ENCODE results near the gene MKNK1. TPM values are rescaled to one million over a fixed set of nuclear protein-coding genes. Genes with fewer than 3 reads are reported as not detected.

Gene MKNK1
- polyA plus RNA-seq, 3 donors, result 24.8 to 49.0 (median 27.6) TPM

DNA sequence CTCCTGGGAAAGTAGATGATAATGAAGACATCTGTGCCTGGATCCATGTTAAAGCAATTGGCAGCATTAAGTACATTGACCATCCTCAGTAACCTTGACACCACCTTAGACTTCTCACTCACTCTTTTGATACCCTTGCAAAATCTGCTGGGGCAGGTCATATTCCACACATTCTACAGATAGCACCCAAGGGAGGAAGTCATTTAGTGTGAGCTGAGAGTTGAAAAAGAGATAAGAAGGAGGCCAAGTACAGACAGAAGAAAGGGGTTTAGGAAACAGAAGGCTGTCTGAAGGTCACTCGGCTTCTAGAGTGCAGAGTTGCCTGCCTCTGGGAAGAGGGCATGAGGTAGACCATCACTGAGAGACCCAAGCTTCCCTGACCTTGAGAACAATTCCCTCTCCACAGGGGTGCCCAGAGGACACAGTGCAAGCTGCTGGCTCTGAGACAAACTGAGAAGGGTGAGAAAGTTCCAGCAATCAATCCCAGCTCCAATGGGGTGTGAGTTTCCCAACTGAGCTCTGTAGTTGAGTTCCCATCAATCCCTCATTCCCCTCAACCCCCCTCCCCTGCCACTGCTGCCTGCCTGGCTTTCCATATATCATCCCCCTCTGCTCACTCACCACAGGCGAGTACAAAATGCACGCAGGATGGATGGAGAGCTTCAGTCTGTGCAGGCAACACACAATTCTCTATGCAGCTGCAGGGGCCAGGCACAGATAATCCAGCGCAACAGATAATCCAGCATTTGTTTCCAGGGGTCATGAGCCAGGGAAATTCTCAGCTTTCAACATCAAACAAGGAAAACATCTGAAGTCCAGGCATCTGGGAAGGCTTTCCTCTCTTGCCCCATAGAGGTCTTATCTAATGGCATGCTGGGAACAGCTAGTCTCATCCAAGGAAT is 19.9 kb upstream of the MKNK1 start:
- no peak for DNase-seq (ENCODE audit: extremely low read depth in 1 of 11, low read depth in 9 of 11, low spot score in 4 of 11)

DNA sequence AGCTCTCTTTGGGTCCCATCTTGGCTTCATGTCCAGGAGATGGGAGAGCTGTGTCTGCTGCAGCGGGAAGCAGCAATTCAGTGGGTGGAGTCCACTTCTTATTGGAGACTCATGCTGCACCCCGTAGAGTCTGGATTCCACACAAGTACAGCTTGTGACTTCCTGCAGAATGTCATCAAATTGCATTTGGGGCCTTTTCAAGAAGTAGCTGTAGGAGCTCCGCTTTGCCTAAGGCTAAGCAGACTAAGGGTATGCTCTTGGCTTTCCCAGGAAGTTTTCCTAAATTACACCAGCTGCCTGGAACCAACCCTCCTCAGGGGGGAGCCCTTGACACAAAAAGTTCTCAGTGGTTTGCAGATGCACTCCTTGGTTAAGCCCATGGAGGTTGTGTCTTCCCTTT is 18.3 kb upstream of the MKNK1 start:
- no peak for DNase-seq (ENCODE audit: extremely low read depth in 1 of 11, low read depth in 9 of 11, low spot score in 4 of 11)

DNA sequence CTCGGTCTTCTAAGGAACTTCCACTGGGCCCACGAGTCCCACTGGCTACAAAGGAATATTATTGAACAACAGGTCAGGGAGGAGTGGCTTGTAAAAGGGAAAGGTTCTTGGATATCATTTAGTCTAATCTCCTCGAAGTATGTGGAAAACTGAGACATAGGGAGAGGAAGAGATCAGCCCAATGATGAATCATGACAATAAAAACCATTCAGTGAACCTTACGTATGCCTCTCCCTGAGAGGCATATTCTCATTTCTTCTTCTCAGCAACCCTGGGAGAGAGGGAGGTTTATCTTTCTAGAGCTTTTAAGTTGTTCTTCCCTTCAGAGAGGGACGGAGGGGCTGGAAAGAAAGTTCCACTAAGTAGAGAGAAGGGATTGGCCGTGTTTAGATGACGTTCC is 17.9 kb upstream of the MKNK1 start:
- no peak for DNase-seq (ENCODE audit: extremely low read depth in 1 of 11, low read depth in 9 of 11, low spot score in 4 of 11)

DNA sequence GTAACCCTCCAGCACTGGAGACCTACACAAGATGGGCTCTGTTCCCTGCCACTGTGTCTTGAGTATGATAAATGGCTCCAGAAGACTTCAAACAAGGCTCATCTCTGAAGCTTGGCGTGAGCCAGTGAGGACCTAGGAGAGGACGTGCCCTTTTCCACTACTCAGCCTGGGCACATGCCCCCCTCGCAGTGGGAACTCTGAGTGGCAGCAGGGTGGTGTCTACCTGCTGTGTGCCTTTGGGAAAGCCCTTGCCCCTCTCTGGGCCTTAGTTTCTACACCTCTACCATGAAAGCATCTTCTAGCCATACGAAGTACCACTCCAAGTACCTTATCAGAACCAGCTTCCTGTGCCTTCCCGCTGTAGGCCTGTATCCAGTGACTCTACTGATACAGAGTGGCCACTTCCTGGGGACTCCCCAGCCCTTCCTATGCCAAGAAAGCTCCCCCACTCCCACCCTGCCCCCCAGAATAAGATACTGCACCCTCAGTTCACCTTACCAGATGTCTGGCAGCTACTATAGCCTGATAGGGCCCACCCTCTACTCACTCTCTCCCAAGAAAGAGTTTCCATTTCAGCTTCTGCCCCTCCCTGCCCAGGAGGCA is 15.7 kb upstream of the MKNK1 start:
- no peak for DNase-seq (ENCODE audit: extremely low read depth in 1 of 11, low read depth in 9 of 11, low spot score in 4 of 11)

DNA sequence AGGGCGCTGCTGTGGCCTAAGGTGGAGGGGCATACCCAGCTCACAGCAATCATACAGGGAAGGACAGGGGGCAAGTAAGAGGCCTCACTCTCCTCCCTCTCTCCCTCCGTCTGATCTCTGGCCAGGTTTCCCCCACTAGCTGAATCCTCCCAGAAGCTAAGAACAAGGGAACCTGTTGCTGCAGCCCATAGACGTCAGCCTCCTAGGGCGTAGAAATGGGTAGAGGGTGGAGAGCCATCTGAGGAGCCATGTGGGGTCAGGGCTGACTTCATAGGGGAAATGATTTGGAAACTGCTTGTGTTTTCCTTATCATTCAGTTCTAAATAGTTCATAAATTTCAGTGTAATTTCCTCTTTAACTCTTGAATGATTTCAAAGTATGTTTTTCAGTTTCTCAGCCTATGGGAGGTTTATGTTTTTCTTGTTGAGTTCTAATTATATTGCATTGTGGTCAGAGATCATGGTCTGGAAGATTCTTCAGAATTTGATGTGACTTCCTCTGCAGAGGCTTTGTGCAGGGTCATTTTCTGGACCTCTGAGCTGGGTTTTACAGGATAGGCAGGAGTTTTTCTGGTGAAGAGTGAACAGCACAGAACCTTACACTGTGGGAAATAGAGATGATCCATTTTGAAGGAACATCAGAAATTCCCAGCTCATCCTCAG is 14.8 kb upstream of the MKNK1 start:
- DNase-seq (ENCODE audit: extremely low read depth in 1 of 11, low read depth in 9 of 11, low spot score in 4 of 11), result no peak

DNA sequence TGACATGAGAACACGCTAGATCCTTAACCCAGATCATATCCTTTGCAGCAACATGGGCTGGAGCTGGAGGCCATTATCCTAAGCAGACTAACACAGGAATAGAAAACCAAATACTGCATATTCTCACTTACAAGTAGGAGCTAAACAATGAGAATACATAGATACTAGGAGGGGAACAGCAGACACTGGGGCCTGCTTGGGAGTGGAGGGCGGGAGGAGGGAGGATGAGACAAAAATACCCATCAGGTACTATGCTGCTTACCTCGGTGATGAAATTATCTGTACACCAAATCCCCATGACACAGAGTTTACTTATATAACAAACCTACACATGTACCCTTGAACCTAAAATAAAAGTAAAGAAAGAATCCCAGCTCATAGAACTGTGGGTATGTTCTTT is 13.8 kb upstream of the MKNK1 start:
- DNase-seq (ENCODE audit: extremely low read depth in 1 of 11, low read depth in 9 of 11, low spot score in 4 of 11), result no peak

DNA sequence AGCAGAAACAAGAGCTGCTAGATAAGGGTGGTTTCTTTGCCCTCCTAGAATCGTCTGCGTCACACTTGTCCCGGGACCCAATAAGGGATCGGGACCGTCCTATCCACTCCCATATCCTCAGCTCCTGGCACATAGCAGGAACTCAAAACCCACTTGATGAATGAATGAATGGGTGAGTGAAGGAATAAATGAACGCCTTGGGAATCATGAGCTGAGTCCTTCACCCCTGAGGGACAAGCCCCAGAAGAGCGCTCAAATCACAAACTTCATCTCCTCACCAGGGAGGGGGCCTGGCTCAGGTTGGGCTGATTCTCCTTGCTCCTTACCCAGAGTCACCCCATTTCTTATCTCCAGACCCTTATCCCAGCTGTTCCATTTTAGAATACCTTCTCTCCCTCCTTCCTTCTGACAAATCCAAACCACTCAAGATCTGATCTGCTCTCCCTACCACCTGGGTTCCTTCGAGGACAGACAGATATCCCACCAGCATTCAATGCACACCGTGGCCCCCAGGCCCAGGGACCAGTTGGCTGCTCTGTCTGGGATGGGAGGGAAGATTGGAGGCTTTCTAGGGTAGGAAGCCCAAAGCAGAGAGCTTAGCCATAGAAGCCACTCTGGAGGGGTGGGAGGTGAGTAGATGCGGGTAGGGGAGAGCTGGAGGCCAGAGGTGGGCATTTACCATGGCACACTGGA is 13.2 kb upstream of the MKNK1 start:
- DNase-seq (ENCODE audit: extremely low read depth in 1 of 11, low read depth in 9 of 11, low spot score in 4 of 11), result no peak

DNA sequence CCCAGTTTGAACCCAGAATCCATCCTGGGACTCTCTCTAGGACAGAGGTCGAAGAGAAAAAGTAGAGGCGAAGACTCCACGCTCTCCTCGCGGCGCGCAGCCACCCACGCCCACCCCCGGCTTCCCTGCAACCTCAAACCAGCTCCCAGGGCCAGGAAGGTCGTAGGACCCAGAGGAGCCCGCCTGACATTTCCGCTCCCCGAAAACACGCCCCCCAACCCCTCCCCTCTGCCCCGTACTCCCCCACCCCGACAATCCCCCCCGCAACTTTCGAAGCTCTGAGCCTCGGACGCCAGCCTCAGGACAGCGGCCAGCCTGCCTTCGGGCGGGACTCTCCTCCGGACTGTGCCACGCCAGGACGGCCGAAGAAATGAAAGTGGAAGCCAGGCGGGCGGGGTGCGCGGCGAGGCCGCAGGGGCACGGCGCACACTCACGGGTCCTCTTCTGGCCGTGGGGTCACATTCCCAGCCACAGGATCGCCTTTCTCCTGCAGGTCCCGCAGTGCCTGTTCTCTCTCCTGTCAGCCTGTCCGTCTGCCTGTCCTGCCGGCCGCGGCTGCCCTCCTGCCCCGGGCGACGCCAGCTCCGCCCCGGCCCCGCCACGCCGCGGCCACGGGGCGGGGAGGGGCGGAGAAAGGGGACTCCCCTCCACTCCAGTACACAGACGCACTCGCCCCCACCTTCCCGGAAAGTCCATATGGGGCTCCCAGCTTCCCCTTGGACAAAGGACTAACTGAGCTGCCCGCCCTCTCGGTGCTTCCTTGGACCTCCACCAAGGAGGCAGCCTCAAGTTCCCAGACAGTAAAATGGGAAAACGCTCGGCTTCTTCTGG is 12.4 kb upstream of the MKNK1 start, which contains the start of gene MOB3C:
MOB3C (minus strand) TSS at position 535 of the 831 bp plus-strand sequence. CDS start 3,490 bp downstream, outside the sequence.
- peak in 9 of 11 donors; percentile 15 to 51 (median 42) for DNase-seq (ENCODE audit: extremely low read depth in 1 of 11, low read depth in 9 of 11, low spot score in 4 of 11)

DNA sequence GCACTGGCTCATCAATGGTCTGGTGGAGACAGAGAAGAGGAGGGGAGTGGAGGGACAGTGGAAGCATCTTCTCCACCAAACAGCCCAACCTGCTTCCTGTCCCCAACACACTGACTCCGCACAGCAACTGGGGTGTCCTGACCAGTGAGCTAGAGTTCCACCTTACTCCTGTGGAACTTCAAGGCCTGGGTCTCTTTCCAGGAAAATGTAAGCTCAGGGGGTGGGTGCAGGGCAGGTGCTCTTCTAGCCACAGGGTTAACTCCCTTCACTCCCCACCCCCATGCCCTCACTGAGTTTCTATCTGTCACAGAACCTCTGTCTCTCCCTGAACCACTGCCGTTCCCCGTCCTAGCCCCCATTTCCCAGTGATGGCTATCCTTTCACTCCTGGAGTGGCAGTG is 11.7 kb upstream of the MKNK1 start:
- DNase-seq (ENCODE audit: extremely low read depth in 1 of 11, low read depth in 9 of 11, low spot score in 4 of 11), result no peak

DNA sequence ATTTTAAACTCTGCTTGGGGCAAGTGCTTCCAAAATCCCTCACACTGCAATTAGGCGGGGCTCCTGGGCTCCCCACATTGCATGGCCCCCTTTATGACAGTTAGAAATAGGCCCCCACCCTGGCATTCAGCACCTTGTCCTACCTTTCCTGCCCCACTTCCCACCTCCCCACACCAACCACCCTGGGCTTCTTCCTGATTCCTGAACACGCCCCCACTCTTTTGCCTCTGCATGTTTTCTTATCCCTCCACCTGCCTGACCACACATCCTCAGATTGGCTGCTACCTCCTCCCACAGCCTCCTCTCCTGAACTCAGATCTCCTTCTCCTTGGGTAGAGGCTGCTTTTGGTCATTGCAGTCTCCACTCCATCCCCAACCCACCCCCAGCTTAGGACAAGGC is 11.0 kb upstream of the MKNK1 start:
- DNase-seq (ENCODE audit: extremely low read depth in 1 of 11, low read depth in 9 of 11, low spot score in 4 of 11), result no peak

DNA sequence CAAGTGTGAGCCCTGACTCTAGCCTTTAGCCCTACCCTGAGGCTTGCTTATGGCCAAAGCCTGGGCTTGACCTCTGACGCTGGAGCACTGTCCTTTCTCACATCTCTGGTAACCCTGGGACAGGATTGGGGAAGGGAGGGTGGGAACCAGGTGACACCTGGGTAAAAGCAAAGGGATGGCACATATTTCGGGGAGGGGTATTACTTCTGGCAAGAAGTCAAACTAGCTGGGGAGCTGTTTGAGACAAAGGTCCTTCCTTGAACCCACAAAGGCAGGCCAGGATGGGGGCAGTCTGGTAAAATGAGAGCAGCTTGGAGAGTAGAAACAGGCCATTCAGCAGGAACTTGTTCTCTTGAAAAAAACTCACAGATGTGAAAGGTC is 10.5 kb upstream of the MKNK1 start:
- DNase-seq (ENCODE audit: extremely low read depth in 1 of 11, low read depth in 9 of 11, low spot score in 4 of 11), result no peak

DNA sequence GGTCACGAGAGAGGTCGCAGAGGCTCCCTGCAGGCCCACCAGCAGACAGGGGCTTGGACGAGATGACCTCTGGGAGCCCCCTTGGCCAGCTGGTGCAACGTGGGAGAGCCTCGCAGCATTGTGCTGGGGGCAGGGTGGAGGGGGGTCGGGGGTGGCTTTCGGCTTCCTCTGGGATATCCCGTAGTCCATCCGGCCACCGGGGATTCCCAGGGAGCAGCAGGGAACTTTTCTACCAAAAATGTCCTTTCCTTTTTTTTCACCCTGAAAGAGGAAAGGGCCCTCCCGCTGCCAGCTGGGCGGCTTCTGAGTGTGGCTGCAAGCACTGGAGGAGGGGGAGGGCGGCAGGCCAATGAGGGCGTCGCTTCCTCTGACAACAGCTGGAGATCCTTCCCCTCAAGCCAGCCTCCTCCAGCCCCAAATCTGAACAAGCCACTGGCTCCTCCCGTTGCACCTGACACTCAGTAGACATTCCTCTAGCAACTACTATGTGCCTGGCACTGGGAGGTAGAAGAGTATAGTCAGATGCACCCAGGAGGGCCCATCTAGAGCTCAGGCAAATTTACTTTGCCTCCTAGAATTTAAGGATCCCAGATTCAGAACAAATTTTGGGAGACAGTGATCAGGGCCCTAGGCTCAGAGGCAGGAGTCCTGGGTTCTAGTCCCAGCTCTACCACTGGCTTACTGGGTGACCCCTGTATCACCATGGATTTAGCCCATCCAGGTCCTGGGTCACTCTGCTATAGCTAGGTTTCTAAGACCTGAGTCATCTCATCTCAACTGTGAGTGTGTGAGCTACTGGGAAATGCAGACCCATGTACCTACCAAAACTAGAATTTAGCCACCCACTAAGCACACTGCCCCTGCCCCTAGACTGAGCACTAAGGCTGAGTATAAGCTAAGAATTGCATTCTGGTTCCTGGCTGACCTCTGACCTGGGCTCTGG is 9.9 kb upstream of the MKNK1 start:
- DNase-seq (ENCODE audit: extremely low read depth in 1 of 11, low read depth in 9 of 11, low spot score in 4 of 11), result peak in 9 of 11 donors; percentile 25 to 75 (median 54)

DNA sequence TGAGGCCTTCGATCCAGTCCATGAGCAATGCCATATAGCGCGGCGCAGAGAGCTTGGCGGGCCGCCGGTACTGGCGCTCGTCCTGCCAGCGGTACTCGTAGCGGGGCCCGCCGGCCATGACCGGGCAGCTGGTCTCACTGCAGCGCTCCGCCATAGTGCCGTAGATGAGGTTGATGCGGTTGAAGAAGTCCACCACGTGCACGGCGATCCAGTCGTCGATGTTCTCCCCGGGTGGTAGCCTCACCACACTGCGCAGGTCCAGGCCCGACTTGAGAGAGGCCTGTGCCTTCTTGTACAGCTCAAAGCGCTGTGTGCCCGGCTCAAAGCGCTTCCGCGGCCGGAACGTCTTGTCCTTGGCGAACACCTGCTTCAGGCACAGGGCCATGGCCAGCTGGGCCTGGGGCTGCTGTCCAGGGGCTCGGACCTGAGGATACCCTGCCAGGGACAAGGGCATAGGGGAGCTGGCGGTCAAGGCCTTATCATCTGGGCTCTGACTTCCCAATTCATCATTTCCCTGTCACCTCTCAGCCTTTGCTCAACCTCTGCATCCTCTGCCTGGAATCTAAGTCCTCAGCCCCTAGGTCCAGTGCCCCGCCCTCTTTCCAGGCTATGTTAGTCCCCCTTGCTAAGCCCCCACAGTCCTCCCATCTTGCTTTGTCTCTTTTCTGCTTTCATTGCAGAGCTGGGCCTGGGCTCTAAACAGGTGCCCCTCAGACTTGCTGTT is 9.0 kb upstream of the MKNK1 start:
- DNase-seq (ENCODE audit: extremely low read depth in 1 of 11, low read depth in 9 of 11, low spot score in 4 of 11), result no peak

DNA sequence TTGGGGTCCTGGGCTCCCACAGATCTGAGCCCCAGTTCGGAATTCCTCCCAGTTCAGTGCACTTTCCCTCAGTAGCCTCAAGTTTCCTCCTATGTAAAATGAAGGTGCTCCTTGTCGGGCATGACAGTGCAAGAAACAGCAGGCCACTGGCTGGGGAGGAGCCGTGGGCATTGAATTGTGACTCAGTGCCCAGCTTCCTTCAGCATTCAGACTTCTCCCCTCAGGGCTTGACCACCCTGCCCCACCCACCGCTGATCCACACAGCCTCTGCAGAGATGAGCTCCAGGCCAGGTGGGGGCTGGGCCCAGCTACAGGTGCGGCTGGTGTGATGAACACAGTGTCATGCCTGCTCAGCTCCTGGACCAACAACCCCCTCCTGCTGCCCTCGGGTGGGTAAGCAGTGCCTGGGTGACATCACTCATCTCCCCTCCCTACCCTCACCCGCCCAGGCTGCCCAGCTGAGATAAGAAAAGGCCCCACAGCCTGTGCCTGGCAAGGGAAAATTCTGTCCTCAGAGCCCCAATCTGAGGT is 7.7 kb upstream of the MKNK1 start:
- DNase-seq (ENCODE audit: extremely low read depth in 1 of 11, low read depth in 9 of 11, low spot score in 4 of 11), result no peak

DNA sequence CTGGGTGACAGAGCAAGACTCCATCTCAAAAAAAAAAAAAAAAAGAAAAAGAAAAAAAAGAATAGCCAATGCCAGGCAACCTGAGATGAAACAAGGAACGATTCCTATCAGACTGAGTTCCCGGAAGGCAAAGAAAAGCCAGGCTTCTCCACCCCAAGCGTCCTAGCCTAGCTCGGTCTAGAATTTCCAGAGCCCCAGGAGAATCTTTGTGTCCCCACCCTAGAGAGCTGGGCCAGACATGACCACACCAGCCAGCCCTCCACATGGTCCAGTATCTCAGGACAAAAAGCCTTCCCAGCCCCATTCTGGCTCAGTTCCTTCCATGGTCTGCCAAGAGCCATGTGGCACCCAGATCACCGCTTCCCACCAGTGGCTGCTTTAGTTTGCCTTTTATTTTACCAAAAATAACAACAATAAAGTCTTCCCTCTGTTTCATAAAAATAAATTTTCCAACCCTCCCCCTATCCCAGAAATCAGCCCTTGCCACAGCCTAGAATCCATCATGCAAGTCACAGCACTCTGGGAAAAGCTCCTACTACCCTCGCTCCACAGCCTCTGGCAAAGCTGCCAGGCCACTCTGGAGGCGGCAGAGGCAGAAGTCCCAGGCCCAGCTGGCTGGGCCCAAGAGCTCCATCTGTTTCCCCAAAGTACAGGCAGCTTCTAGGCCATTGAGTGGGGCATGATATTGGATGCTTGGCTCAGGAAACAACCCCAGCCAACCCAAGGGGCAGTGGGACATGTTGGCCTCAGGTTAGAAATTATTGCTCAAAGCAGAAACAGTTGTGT is 3.5 kb upstream of the MKNK1 start:
- DNase-seq (ENCODE audit: extremely low read depth in 1 of 11, low read depth in 9 of 11, low spot score in 4 of 11), result no peak

Data from renal cortex interstitium (tissue), 11 donors.